CD4-positive, alpha-beta T cell treated with Interleukin-10 for 1 hour (primary cell): ENCODE measurements around the gene KLK11.

Experiments used
- DNase-seq: peaks from one replicate; pipeline ENCODE4 v3.0.0-alpha.2; 2020

Gene KLK11

GRCh38 chr19:51027126-51027806 lies 850 bp upstream of the KLK11 start:
- no peak for DNase-seq

- no peak for DNase-seq
These were observed 435 bp downstream of the KLK11 start for GRCh38 chr19:51025809-51026553.

- no peak for DNase-seq
These were observed 1.0 kb downstream of the KLK11 start for GRCh38 chr19:51025401-51025800.

DNA sequence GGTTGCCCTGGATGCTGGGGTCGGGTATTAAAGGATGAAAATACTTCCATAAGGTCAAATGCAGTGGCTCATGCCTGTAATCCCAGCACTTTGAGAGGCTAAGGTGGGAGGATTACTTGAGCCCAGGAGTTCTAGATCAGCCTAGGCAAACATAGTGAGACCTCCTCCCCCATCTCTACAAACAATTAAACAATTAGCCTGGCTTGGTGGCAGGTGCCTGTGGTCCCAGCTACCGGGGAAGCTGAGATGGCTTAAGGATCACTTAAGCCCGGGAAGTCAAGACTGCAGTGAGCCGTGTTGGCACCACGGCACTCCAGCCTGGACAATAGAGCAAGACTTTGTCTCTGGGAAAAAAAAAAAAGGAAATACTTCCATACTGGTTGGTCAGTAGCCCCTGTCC lies 1.5 kb downstream of the KLK11 start:
- no peak for DNase-seq

DNA sequence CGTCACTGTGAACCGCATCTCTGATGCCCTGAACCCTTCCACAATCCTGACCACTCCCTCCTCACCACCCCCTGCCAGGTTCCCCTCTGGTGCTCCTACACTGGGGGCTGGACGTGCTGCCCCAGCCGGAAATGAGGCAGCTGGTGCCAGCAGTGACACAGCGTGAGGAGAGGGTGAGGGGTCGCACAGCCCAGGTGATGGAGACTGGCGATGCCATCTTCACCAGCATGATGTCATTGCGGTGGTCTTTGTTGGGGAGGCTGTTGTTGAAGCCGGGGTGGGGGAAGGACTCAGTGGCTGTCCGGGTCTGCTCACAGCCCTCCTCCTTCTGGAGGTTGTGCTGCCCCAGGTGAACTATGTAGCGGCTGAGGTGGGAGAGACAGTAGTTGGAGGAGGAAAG lies 2.5 kb downstream of the KLK11 start:
- DNase-seq: no peak

GRCh38 chr19:51022526-51022925 lies 3.9 kb downstream of the KLK11 start:
- DNase-seq: no peak

DNA sequence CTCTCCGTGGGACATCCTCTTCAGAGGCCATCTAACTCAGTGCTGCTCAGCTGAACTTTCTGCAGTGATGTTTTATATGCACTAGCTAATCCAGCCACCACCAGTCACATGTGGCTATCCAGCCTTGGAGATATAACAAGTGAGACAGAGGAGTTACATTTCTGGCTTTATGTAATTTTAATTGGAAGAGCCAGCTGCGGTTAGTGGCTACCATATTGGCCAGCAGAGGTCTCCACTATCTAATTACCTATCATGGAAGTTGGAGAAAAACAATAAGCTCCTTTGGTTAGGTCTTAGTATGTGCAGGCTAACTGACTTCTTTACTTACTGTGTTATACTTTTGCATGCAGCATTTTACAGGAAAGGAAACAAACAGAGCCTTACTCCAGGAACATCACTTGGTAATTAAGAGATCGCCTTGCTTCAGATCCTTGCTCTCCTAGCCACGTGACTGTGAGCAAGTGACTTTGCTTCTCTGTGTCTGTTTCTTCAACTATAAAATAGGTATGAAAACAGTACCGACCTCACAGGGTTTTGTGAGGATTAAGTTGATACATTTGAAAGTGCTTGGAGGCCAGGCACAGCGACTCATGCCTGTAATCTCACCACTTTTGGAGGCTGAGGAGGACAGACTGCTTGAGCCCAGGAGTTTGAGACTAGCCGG lies 5.3 kb downstream of the KLK11 start:
- peak; percentile 24 for DNase-seq

DNA sequence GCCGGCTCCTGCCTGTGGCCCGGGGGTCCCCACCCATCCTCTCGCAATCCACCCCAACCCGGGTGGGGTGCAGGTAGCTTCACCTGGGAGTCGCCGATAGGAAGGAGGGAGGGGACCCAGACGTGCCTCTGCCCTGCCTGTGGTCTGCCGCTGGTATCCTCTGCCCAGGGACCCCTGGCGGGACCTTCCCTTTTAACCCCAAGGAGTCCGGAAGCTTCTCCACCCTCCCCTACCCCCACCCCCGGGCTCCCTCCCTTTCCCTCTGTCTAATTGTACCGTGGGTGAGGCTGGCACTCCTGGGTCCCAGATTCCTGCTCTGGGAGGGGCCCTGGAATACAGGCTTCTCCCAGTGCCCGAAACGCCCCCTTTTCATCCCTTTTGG lies 6.9 kb downstream of the KLK11 start, which contains the start of gene KLK10:
TSS of gene KLK10 (minus strand) at position 166 of the 382 bp plus-strand sequence. CDS start 579 bp downstream, outside the sequence.
- DNase-seq: no peak

GRCh38 chr19:51018745-51019543 lies 7.5 kb downstream of the KLK11 start:
- no peak for DNase-seq

DNA sequence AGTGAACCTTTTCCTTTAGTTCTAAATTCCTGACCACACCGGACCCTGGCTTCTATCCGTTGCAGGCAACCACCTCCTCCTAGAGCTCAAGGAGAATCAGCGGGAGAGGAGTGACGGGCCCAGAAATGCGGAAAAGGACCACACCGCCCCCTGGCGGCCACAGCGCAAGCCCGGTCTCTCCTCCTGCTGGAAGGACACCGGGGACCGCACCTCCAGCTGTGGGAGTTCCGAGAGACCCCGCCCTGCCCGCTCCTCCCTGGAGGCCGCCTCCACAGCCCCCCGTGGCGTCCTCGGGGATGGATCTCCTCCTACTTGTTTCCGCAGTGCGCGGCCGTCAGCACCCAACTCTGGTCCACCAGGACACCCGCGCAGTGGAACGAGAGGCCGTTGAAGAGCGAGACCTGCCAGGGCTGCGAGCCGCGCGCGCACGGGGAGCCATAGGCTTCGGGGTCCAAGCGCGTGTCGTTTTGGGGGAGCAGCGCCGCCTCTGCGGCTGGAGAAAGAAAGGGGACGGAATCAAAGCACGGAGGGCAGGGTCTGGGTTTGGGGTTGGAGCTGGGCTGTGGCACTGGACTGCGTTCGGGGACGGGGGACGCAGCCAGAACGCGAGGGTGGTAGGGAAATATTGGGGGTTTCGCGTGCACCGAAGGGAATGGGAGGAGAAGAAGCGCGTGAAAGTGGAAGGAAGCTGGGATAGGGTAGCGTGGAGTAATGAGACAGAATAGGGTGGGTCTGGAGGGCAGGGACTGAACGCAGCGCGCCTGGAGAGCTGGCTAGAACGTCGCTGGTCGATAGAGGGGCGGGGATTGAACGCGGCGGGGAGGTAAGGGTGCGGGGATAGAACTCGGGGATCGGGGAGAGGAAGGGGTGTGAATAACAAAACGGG lies 9.4 kb downstream of the KLK11 start:
- DNase-seq: peak; percentile 53

DNA sequence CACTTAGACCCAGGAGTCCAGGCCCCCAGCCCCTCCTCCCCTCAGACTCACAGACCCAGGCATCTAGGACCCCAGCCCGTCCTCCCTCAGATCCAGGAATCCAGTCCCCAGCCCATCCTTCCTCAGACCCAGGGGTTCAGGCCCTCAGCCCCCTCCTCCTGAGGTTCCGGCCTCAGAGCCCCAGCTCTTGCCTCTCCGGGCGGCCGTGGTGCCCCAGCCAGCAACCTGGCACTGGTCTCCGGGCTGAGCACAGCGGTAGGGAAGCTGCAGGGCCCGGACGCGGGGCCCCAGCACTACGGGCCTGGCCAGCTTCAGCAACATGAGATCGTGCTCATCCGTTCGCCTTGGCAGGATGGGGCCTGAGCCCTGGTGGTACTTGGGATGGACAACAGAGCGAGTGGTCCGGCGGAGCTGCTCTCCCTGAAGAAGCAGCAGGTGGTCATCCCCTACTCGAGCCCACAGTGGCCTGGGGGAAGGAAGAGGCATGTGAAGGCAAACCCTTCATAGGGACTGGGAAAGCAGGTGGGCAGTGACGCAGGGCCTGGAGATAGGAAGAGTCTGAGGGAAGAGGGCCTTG lies 10.6 kb downstream of the KLK11 start:
- no peak for DNase-seq

DNA sequence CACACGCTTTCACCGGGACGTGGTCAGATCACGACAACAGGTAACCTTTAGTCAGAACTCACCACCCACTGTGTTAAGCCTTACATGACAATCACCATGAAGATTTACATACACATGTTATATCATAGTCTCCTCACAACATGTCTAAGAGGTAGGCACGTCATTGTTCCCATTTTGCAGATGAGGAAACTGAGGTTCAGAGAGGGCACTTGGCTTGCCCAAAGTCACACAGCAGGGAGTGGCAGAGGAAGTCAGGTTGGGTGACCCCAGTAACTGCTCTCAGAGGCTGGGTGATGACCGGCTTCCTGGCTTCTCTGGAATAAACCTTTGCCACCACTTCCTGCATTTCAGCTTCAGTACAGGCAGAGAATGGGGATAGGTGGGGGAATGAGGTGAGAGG lies 12.2 kb downstream of the KLK11 start:
- no peak for DNase-seq

DNA sequence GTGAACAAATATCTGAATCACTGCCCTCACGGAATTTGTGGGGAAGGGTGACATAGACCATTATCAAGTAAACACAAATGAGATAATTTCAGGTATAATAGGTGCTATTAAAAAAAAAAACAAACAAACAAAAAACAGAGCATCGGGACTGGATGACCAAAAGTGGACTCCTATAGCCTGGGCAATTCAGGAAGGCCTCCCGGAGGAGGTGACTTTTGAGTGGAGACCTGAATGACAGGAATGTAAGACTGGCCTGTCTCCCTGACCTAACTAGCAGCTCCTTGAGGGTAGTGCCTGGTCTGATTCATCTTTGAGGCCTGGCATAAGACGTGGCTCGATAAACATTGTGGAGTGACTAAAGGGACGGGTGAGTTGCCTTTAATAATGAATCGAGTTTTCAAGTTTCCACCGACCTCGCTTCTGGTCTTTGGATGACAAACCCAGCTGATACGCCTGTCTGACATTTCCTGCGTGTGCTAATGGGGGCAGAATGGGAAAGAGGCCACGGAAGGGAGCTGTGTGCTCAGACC lies 13.7 kb downstream of the KLK11 start:
- DNase-seq: no peak

DNA sequence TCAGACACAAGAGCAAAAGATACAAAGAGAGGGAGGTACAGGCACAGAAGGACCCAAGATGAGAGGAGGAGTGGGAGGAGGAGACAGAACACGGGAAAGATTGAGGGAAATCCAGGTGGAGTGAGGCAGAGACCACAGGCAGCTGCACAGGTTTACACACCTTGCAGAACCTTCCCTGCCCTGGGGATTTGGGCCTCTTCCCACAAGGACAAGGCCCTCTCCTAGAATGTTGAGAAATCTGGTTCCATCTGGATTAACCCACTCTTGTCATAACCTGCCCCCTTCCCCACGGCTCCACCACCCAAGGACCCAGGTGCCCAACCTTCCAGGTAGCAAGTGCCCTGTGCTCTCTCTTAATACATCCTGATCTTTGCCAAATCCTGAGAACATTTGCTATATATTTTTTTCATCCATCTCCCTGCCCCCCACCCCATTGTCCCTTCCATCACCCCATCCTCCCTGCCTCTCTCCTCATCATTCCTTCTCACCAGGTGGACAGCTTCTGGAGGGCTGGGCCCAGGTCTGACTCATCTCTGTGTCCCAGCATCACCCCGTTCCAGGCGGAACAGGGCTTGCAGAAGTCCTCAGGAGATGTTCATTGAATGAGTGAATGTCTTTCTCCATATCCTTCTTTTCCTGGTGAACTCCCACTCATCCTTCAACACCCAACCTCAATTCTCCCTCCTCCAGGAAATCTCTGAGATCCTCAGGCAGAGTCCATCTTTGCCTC lies 16.2 kb downstream of the KLK11 start:
- no peak for DNase-seq

- DNase-seq: no peak
These were observed 17.1 kb downstream of the KLK11 start for GRCh38 chr19:51009061-51009891.

GRCh38 chr19:51007488-51007887 lies 18.9 kb downstream of the KLK11 start:
- DNase-seq: no peak

DNA sequence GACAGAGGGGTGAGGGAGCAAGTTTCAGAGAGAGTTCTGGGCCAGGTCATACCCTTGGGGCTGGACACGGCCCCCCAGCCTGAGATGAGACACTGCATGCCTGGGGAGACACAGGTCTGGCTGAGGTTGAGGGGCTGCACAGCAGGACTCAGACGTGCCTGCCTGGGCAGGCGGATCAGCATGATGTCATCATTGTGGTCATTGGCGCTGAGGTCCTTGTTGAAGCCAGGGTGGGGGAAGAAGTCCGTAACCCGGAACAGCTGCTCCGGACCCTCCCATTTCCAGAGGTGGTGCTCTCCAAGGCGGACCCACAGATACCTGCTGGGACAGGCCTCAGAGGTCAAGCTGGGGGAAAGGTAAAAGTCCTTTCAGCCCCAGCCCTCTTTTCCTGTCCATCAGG lies 20.0 kb downstream of the KLK11 start:
- no peak for DNase-seq

DNA sequence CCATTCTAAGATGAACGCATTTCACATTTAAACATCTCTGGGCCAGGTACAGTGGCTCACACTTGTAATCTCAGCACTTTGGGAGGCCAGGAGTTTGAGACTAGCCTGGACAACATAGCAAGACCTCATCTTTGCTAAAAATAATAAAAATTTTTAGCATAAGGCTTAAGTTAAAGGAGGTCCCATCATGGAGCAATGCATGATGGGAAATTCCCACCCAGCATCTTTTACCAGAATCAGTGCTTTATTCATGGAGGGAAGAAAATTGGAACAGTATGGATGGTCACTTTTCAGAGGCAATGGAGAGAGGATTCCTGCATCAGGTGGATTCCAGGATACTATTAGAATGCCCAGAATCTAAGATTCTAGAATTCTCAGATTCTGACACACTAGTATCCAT lies 21.2 kb downstream of the KLK11 start:
- DNase-seq: no peak

DNA sequence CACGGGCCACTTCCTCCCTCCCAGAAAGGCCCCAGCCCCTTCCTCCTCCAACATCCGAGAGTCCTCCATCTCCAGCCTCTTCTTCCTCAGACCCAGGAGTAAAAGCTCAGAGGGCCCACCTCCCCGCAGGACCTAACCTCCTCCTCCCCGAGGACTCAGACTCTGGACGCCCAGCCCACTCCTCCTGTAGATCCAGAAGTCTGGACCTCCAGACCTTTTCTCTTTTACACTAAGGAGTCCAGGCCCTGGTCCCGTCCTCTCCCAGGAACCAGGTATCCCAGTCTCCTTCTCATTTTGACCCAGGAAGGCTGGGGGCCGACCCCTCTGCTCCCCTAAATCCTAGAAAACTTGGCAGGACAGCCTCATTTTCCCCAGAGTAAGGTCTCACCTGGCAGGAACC lies 23.1 kb downstream of the KLK11 start:
- DNase-seq: no peak
